Measurements from ENCODE around the gene OR52E6. TPM values are rescaled to one million over a fixed set of nuclear protein-coding genes. Genes with fewer than 3 reads are reported as not detected.

The OR52E6 gene
- total RNA-seq, 1 experiment from 2014 or later: not detected

- ATAC-seq: no peak
- ChIA-PET CTCF (interaction anchor here (1.1 kb wide), 1 partner anchor 475 kb away, joined by 3 read pairs; no protein-coding TSS in a partner anchor), POLR2A (interaction anchor here (0.8 kb wide), 1 partner anchor 29 kb away, joined by 3 read pairs; no protein-coding TSS in a partner anchor)
- H3K4me1 Mint-ChIP-seq: peaks cover 12% of the 10 kb centered on the region
- no peaks in the 10 kb centered on the region; the same call in 1 of the 2 replicates for H3K27me3 Mint-ChIP-seq (ENCODE audit: low read depth)
- H3K9me3 Mint-ChIP-seq: peaks cover 6% of the 10 kb centered on the region; the same call in 1 of the 2 replicates
- H3K36me3 Mint-ChIP-seq: no peaks in the 10 kb centered on the region
- H3K27ac Mint-ChIP-seq: no peak overlapping the region
- no peak overlapping the region for H3K4me3 Mint-ChIP-seq
- TF ChIP-seq FOXK1 (CRISPR knock-in tag; IDR thresholded peaks at IDR 0.05) (no peak), ZNF232 (CRISPR knock-in tag; IDR thresholded peaks at IDR 0.05) (no peak), CREM (CRISPR knock-in tag; IDR thresholded peaks at IDR 0.05) (no peak), ETV6 (CRISPR knock-in tag; IDR thresholded peaks at IDR 0.05) (no peak), ZMAT4 (CRISPR knock-in tag; IDR thresholded peaks at IDR 0.05) (no peak), CDX4 (CRISPR knock-in tag; IDR thresholded peaks at IDR 0.05; ENCODE audit: borderline replicate concordance) (no peak), STAT6 (CRISPR knock-in tag; conservative IDR thresholded peaks at IDR 0.05; ENCODE audit: low read depth) (no peak)
- no peak for DNase-seq (ENCODE audit: low spot score)
These were observed 46.0 kb upstream of the OR52E6 start for GRCh38 chr11:5887661-5888060.

- CTCF ChIA-PET: interaction anchor here (1.1 kb wide), 1 partner anchor 476 kb away, joined by 3 read pairs; no protein-coding TSS in a partner anchor
- POLR2A ChIA-PET: no interaction called here
- H3K36me3 Mint-ChIP-seq: no peaks in the 10 kb centered on the region
- no peak overlapping the region for H3K27ac Mint-ChIP-seq
- H3K9me3 Mint-ChIP-seq: peaks cover 6% of the 10 kb centered on the region; the same call in 1 of the 2 replicates
- no peaks in the 10 kb centered on the region; the same call in 1 of the 2 replicates for H3K27me3 Mint-ChIP-seq (ENCODE audit: low read depth)
- peaks cover 12% of the 10 kb centered on the region for H3K4me1 Mint-ChIP-seq
- DNase-seq (ENCODE audit: low spot score): no peak
- H3K4me3 Mint-ChIP-seq: no peak overlapping the region
- TF ChIP-seq IRF2 (CRISPR knock-in tag; IDR thresholded peaks at IDR 0.05; ENCODE audit: borderline replicate concordance, low read depth) (no peak), ZMAT4 (CRISPR knock-in tag; IDR thresholded peaks at IDR 0.05) (no peak), NFATC4 (CRISPR knock-in tag; IDR thresholded peaks at IDR 0.05) (no peak), ZBTB21 (CRISPR knock-in tag; IDR thresholded peaks at IDR 0.05; ENCODE audit: borderline replicate concordance) (no peak), EMX1 (CRISPR knock-in tag; IDR thresholded peaks at IDR 0.05) (no peak), ZNF263 (CRISPR knock-in tag; IDR thresholded peaks at IDR 0.05; ENCODE audit: low read depth) (no peak), NR3C1 (CRISPR knock-in tag; conservative IDR thresholded peaks at IDR 0.05; ENCODE audit: low read depth) (no peak), E2F5 (CRISPR knock-in tag; IDR thresholded peaks at IDR 0.05) (no peak)
- ATAC-seq: no peak
These were observed 45.5 kb upstream of the OR52E6 start for GRCh38 chr11:5887172-5887571.

- Mint-ChIP-seq H3K36me3 (no peaks in the 10 kb centered on the region), H3K4me1 (no peaks in the 10 kb centered on the region), H3K27ac (no peak overlapping the region), H3K9me3 (peaks cover 6% of the 10 kb centered on the region; the same call in 1 of the 2 replicates), H3K27me3 (ENCODE audit: low read depth) (no peaks in the 10 kb centered on the region; the same call in 1 of the 2 replicates), H3K4me3 (no peak overlapping the region)
- DNase-seq (ENCODE audit: low spot score) (no peak), ATAC-seq (no peak)
- CTCF ChIA-PET: interaction anchor here (1.5 kb wide), 1 partner anchor 9 kb away, joined by 3 read pairs; no protein-coding TSS in a partner anchor
- POLR2A ChIA-PET: no interaction called here
- TF ChIP-seq SMAD3 (CRISPR knock-in tag; IDR thresholded peaks at IDR 0.05; ENCODE audit: borderline replicate concordance): no peak
- no peak for TF ChIP-seq GABPB1 (CRISPR knock-in tag; IDR thresholded peaks at IDR 0.05)
- no peak for TF ChIP-seq ARID4B (CRISPR knock-in tag; IDR thresholded peaks at IDR 0.05; ENCODE audit: borderline replicate concordance)
- no peak for TF ChIP-seq JUN (CRISPR knock-in tag; IDR thresholded peaks at IDR 0.05)
These were observed 40.1 kb upstream of the OR52E6 start for GRCh38 chr11:5881756-5882155.

Data from WTC11 (cell line).